Prostate gland (tissue), 2 donors: ENCODE measurements around the gene CPNE4. TPM values are rescaled to one million over a fixed set of nuclear protein-coding genes. Genes with fewer than 3 reads are reported as not detected.

Source experiments
- DNase-seq: peaks from one replicate; pipeline ENCODE4 v3.0.0-alpha.2; 2019; ENCODE audit warnings: low spot score
- H3K27ac ChIP-seq, 2 donors: fragments of 200-600 bp; sonication (generic); 2 replicates each; pipeline ENCODE4 v1.5.1; 2017 to 2019
- H3K27me3 ChIP-seq: fragments of 200-600 bp; sonication (generic); replicated peaks from 2 replicates; pipeline ENCODE4 v1.5.1; 2019; ENCODE audit not compliant: insufficient read depth
- H3K36me3 ChIP-seq, 2 donors: fragments of 200-600 bp; sonication (generic); 1 replicate in 1 of 2; 2 replicates in 1 of 2; pipeline versions ENCODE4 v1.5.1 to v1.8.1; 2017 to 2019
- H3K4me1 ChIP-seq: fragments of 200-600 bp; sonication (generic); replicated peaks from 2 replicates; pipeline ENCODE4 v1.5.1; 2019
- H3K4me3 ChIP-seq, 2 donors: fragments of 200-600 bp; sonication (generic); 2 replicates each; pipeline ENCODE4 v1.5.1; 2017 to 2019
- H3K9me3 ChIP-seq: fragments of 200-600 bp; sonication (generic); 2 replicates; pipeline ENCODE4 v1.5.1; 2017
- POLR2A ChIP-seq: fragments of 450-650 bp; IDR thresholded peaks from one replicate; pipeline ENCODE4 v1.6.1; 2016; ENCODE audit warnings: antibody characterized with exemption, mild to moderate bottlenecking
- POLR2AphosphoS5 ChIP-seq: sonication (generic); formaldehyde crosslinking; IDR thresholded peaks from one replicate; pipeline ENCODE4 v1.6.1; 2017; ENCODE audit warnings: antibody characterized with exemption
- WGBS: methylation state at CpG from one replicate; pipeline ENCODE4 v1.1.5; 2018; 5-methylcytosine and 5-hydroxymethylcytosine counted together
- intact Hi-C: fragments of 100-400 bp; cut with DNase I; formaldehyde crosslinking; loops from one replicate; pipeline ENCODE4 v1.14.2; 2022
- total RNA-seq, 2 donors: library from RNA; depleted of rRNA; stranded (reverse); fragments of >200 nt; gene quantifications; one replicate each; pipeline ENCODE4 v1.1.0, GENCODE V29; 2016
- TF ChIP-seq, protein P1 (sequence below), 4 experiments: fragments of 200-600 bp in 2 of 4; fragments of 450-650 bp in 2 of 4; sonication (generic) in 2 of 4; IDR thresholded peaks; 1 replicate in 3 of 4; 2 replicates in 1 of 4; pipeline ENCODE4 v1.5.1; 2016 to 2019; ENCODE audit warnings: antibody characterized with exemption in 4 of 4, mild to moderate bottlenecking in 2 of 4, moderate library complexity in 2 of 4

CPNE4 gene
- total RNA-seq, 2 donors from 2014 or later = 39.9 to 68.2 TPM

DNA sequence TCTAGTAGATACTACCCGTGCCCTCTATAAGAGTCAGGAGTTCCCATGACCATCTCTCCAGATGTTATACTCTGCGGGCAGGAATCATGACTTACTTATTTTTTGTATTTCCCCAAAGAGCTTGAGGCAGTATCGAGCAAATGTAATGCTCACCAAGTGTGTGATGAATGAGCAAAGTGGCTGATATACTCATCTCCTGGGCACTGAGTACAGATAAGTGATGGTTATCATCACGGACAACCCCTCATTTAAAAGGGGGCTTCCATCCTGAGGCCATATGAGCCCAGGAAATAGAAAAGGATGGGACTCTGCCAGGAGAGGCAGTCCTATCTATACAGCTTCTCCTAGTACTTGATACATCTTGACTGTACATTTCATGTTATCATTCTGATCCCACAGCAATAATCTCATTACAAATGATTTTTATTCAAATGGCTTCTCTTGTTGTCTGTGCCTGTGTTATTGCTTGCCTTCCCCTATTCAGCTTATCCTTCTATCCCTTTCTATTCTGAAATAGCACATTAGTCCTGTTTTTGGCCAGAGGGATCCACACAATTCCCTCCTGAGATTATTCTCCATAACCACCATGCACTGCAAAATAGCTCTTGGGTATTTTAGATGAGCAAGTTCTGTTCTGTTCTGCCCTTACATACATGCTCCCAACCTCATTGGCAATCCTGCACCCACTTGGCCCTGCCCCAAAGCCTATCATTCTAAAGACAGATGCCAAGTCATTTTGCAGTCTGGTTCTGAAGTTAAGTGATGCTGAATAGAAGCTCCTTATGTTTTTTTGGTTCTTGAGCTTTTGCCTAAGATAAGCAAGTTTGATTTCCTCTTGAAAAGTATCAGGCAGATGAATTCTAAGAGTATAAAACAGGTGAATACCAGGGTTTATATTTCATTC lies 484.0 kb downstream of the CPNE4 start:
- Histone ChIP-seq H3K27me3 (no peaks in the 10 kb centered on the region), H3K4me1 (no peaks in the 10 kb centered on the region), H3K4me3 (no peak overlapping the region), H3K9me3 (no peaks in the 10 kb centered on the region), H3K36me3 (no peaks in the 10 kb centered on the region), H3K27ac (no peak overlapping the region)
- no peak for TF ChIP-seq POLR2A
- TF ChIP-seq POLR2AphosphoS5 = no peak
- TF ChIP-seq, protein P1, sequence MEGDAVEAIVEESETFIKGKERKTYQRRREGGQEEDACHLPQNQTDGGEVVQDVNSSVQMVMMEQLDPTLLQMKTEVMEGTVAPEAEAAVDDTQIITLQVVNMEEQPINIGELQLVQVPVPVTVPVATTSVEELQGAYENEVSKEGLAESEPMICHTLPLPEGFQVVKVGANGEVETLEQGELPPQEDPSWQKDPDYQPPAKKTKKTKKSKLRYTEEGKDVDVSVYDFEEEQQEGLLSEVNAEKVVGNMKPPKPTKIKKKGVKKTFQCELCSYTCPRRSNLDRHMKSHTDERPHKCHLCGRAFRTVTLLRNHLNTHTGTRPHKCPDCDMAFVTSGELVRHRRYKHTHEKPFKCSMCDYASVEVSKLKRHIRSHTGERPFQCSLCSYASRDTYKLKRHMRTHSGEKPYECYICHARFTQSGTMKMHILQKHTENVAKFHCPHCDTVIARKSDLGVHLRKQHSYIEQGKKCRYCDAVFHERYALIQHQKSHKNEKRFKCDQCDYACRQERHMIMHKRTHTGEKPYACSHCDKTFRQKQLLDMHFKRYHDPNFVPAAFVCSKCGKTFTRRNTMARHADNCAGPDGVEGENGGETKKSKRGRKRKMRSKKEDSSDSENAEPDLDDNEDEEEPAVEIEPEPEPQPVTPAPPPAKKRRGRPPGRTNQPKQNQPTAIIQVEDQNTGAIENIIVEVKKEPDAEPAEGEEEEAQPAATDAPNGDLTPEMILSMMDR (IDR thresholded peaks at IDR 0.05) = no peak
- intact Hi-C loops = no loop called here
- 92% methylated on average over 4 of the region's 4 CpGs for WGBS
- DNase-seq = no peak

DNA sequence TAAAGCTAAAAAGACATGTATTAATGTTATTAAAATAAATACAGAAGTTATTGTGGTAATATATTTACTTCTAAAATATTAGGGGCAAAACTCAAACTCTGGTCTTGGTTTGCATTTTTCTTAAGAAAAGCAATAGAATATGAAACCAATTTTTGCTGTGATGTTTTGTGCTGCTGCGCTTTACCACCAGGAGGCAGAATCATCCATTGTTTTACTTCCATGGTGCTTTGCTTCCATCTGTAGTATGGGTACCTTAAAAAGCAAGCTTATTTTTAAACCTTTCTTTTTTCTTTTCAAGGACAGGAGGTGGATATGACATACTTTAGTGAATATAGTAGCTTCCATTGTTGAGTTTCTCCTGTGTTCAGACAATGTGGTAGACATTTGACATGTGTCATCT lies 485.5 kb downstream of the CPNE4 start:
- no peaks in the 10 kb centered on the region for H3K4me1 ChIP-seq
- DNase-seq = no peak
- no peaks in the 10 kb centered on the region for H3K36me3 ChIP-seq
- 97% methylated on average over 1 of the region's 1 CpG for WGBS
- no peaks in the 10 kb centered on the region for H3K27me3 ChIP-seq
- no peak overlapping the region for H3K27ac ChIP-seq
- H3K4me3 ChIP-seq = no peak overlapping the region
- TF ChIP-seq POLR2A = no peak
- no peaks in the 10 kb centered on the region for H3K9me3 ChIP-seq
- intact Hi-C loops = no loop called here

DNA sequence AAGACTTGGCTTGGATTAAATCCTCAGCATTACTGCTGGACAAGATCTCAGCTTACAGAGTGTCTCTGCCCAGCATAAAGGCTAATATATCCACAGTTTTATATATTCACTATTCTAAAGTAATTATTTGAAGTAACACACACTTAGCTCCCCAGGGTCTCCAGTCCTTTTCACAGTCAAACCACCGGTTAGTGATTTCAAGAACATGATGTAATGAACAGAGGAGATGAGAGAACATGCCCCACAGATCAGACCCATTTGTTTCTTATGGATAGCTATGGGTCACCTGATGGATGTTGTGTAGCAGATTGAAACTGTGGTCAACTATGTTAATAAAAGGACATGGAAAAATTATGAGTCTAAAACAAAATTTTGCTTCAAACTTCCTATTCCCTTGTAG lies 487.2 kb downstream of the CPNE4 start:
- Histone ChIP-seq H3K27ac (no peak overlapping the region), H3K36me3 (no peaks in the 10 kb centered on the region), H3K4me3 (no peak overlapping the region), H3K27me3 (no peaks in the 10 kb centered on the region), H3K4me1 (no peaks in the 10 kb centered on the region), H3K9me3 (no peaks in the 10 kb centered on the region)
- intact Hi-C loops = no loop called here
- DNase-seq = no peak
- WGBS = 91% methylated on average over 1 of the region's 1 CpG
- TF ChIP-seq POLR2AphosphoS5 = no peak
- TF ChIP-seq, protein P1 (IDR thresholded peaks at IDR 0.05) = no peak
- TF ChIP-seq POLR2A = no peak

DNA sequence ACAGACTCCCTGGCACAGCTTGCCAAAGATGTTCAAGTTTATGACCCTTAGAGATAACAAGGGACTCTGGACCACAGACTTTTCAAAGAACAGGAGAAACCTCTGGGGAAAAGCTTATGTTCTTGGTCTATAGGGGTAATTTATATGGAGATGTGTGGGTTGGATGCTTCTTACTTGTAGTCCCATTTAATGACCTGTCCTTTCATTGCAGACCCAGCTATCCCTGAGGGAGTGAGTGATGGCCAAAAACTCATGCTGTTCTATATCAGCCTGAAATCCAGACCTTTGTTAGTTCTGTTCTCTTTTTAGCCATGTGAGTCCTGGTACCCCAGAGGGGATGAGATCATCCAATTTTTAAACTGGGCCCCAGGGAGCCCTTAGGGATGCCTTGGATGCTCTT lies 488.4 kb downstream of the CPNE4 start:
- H3K4me1 ChIP-seq = no peaks in the 10 kb centered on the region
- intact Hi-C loops = no loop called here

DNA sequence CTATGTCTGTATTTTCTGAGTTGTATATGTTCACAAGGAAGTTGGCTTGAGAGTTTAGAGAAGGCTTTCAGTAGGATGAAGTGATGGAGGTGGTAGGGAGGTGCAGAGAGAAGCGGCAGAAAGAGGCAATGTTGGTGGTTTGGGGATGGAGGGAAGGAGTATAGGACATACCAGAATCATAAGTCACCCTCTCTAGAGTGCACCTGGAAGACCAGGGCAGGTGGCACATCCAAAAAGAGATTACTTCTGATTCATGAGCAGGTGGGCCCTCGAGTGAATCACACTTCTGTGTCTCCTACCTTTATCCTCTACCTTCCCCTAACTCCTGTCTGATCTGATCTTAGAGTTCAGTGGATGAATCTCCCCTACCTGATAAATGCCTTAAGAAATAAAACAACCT lies 490.3 kb downstream of the CPNE4 start:
- no peaks in the 10 kb centered on the region for H3K36me3 ChIP-seq
- no peak for DNase-seq
- no peaks in the 10 kb centered on the region for H3K4me1 ChIP-seq
- intact Hi-C loops = no loop called here
- no peaks in the 10 kb centered on the region for H3K9me3 ChIP-seq
- H3K4me3 ChIP-seq = no peak overlapping the region
- H3K27ac ChIP-seq = no peak overlapping the region
- no peak for TF ChIP-seq POLR2AphosphoS5
- TF ChIP-seq, protein P1 (IDR thresholded peaks at IDR 0.05) = no peak
- no peak for TF ChIP-seq POLR2A
- no peaks in the 10 kb centered on the region for H3K27me3 ChIP-seq
- WGBS = 93% methylated on average over 2 of the region's 2 CpGs

More for the DNA sequence above, 488.4 kb downstream of the CPNE4 start:
- DNase-seq = no peak
- Histone ChIP-seq H3K9me3 (no peaks in the 10 kb centered on the region), H3K27ac (no peak overlapping the region), H3K36me3 (no peaks in the 10 kb centered on the region), H3K27me3 (no peaks in the 10 kb centered on the region), H3K4me3 (no peak overlapping the region)
- TF ChIP-seq POLR2AphosphoS5 (no peak), POLR2A (no peak)
- TF ChIP-seq, protein P1 (IDR thresholded peaks at IDR 0.05) = no peak
